HG03575 (cell line): ENCODE measurements around the gene TRAPPC14.
"Not testable (repeated sequence)": the region's sequence is repeated elsewhere in the genome, so short reads cannot be mapped to it uniquely, and the experiment has no call there.

ENCODE experiments used
- ATAC-seq: cut with Tn5 transposase; IDR thresholded peaks from one replicate; pipeline ENCODE4 v1.9.1; 2021; ENCODE audit not compliant: unreplicated experiment, insufficient number of reproducible peaks, low FRiP score; ENCODE audit errors: extremely low read depth

Gene TRAPPC14

DNA sequence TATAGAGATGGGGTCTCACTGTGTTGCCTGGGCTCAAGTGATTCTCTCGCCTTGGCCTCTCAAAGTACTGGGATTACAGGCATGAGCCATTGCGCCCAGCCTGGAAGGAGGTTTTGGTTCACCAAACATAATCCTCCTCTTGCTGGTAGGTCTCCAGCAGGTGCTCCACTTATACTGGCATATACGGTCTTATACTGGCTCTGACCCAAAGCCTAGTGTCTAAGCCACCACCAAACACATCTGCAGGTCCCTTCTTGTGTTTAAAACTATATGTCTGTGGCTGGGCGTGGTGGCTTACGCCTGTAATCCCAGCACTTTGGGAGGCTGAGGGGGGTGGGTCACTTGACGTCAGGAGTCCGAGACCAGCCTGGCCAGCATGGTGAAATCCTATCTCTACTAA, 26.4 kb downstream of the TRAPPC14 start:
- no peak for ATAC-seq

DNA sequence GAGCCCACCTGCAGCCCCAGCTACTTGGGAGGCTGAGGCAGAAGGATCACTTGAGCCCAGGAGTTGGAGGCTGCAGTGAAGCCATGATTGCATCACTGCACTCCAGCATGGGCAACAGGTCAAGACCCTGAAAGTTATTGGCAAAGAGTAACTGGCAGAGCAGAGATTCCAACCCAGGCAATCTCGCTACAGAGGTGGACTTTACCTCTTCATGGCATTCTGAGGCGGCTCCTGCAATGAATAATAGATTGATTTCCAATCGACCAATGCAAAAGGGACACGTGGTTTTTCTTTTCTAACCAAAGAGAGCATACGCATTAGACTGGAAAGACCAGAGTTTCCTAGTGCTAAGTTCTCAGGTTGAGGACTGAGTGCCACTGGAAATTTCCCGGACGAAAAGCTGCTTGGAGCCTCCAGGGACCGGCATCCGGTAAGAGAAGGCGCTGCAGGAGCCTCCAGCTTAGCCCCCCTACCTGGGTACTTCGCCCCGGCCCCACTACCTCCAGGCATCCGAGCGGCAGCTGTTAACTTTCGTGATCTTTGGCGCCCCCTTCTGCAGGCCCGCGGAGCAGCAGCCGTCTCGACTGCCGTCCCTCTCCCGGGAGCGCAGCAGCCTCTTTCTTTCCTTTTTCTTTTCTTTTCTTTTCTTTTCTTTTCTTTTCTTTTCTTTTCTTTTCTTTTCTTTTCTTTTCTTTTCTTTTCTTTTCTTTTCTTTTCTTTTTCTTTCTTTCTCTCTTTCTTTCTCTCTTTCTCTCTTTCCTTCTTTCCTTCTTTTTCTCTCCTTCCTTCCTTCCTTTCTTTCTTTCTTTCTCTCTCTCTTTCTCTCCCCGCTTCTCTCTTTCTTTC, 27.7 kb downstream of the TRAPPC14 start:
- ATAC-seq = no peak

DNA sequence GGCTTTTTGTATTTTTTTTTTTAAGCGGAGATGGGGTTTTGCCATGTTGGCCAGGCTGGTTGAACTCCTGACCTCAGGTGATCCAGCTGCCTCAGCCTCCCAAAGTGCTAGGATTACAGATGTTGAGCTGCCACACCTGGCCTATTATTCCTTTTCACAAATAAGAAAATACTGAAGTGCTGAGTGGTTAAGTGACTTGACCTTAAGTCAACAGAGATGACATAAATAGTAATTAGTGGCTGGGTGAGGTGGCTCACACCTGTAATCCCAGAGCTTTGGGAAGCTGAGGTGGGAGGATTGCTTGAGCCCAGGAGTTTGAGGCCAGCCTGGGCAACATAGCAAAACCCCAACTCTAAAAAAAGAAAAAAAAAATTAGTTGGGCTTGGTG, 28.3 kb downstream of the TRAPPC14 start:
- not testable (repeated sequence) for ATAC-seq

DNA sequence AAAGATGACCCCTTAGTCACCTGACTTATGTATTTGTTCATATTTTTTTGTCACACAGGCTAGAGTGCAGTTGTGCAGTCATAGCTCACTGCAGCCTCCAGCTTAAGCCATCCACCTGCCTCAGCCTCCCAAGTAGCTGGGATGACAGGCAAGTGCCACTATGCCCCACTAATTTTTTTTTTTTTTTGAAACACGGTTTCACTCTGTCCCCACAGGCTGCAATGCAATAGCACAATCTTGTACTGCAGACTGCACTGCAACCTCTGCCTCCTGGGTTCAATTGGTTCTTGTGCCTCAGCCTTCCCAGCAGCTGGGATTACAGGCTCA, 29.9 kb downstream of the TRAPPC14 start:
- ATAC-seq = no peak

DNA sequence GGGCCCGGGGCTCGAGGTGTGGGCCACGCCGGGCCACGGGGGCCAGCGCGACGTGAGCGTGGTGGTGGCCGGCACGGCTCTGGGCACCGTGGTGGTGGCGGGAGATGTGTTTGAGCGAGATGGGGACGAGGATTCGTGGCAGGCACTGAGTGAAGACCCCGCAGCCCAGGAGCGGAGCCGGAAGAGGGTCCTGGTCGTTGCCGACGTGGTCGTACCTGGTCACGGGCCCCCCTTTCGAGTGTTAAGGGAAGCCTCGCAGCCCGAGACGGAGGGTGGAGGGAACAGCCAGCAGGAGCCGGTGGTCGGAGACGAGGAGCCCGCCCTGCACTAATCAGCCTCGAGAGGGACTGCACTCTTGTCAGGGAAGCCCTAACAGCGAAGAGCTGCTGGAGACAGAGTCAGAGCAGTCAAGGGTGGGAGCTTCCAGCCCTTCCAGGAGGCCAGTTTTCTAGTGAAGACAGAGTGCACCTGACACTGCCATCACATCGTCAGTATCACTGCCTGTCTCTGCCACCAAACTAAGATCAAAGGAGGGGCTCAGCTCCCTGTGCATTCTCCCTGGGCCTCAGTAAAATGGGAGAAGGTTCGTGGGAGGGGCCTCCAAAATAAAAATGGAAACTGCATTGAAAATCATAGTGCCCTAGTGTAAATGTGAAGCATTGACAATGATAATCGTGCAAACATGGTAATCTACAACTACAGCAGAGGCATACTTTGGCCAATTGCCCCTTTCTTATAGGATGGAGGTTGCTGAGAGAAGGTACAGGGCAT, 30.5 kb downstream of the TRAPPC14 start:
- no peak for ATAC-seq

DNA sequence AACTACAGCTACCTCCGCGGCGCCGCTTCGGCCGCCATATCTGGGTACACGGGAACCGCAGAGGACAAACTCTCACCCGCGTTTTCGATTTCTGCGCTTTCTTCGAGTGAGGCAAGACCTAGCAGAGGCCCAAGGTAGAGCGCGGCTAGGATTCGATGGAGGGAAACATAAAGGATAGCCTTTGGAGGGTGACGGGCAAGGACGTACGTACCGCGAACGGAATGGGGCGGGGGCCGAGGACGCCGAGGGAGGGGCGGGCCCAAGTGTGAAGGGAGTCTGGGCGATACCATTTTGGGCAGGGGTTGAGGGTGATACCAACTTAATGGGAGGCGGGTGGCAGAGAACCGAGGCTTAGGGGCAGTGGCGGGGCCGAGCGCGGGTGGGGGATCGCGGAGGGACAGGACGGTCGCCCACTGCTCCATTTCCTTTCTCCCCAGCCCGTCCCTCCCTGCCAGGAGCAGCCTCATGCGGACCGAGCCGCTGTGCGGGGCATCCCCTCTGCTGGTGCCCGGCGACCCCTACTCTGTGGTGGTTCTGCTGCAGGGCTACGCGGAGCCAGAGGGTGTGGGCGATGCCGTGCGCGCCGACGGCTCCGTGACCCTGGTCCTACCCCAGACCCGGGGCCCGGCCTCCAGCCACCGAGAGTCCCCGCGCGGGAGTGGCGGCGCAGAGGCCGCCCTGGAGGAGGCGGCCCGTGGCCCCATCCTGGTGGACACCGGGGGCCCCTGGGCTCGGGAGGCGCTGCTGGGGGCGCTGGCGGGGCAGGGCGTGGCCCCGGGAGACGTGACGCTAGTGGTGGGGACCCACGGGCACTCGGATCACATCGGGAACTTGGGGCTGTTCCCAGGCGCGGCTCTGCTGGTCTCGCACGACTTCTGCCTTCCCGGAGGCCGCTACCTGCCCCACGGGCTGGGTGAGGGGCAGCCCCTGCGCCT, 31.3 kb downstream of the TRAPPC14 start, which contains the start of gene MBLAC1:
Gene MBLAC1, plus strand, starts transcription at position 37 of the 935 bp plus-strand sequence. Its CDS starts 429 bp downstream, at position 466.
- no peak for ATAC-seq

DNA sequence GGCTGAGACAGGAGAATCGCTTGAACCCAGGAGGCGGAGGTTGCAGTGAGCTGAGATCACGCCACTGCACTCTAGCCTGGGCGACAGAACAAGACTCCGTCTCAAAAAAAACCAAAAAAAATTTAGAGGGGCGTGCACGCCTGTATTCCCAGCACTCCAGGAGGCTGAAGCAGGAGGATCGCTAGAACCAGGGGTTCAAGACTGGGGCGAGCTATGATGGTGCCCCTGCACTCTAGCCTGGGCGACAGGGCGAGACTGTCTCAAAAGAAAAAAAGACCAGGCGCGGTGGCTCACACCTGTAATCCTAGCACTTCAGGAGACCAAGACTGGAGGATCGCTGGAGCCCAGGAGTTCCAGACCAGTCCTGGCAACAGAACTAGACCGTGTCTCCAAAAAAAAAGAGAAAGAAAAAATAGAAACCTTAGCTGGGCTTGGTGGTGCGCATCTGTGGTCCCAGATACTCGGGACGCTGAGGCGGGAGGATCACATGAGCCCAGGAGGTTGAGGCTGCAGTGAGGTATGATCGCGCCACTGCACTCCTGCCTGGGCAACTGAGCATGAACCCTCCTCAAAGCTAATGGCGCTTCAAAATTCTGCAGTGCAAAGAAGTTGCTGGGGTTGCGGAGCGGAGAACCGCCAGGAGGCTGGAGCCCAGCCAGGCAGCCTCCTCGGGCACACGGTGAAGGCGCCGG, 32.1 kb downstream of the TRAPPC14 start:
- ATAC-seq = no peak

DNA sequence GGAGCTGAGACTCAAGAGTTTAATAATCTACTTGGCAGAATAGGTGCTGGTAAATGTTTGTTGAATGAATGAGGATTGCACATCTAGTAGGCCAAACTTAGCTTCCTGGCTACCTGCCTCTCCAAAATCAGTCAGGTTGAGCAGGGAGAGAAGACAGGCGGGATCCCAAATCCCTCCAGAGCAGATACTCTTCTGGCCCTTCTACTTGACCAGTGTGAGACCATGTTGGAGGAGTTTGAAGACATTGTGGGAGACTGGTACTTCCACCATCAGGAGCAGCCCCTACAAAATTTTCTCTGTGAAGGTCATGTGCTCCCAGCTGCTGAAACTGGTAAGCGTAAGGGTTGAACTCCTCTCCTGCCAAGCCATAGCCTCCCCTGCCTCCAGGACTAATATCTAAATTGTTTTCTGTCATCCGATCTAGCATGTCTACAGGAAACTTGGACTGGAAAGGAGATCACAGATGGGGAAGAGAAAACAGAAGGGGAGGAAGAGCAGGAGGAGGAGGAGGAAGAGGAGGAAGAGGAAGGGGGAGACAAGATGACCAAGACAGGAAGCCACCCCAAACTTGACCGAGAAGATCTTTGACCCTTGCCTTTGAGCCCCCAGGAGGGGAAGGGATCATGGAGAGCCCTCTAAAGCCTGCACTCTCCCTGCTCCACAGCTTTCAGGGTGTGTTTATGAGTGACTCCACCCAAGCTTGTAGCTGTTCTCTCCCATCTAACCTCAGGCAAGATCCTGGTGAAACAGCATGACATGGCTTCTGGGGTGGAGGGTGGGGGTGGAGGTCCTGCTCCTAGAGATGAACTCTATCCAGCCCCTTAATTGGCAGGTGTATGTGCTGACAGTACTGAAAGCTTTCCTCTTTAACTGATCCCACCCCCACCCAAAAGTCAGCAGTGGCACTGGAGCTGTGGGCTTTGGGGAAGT, 34.0 kb downstream of the TRAPPC14 start:
- ATAC-seq = no peak

DNA sequence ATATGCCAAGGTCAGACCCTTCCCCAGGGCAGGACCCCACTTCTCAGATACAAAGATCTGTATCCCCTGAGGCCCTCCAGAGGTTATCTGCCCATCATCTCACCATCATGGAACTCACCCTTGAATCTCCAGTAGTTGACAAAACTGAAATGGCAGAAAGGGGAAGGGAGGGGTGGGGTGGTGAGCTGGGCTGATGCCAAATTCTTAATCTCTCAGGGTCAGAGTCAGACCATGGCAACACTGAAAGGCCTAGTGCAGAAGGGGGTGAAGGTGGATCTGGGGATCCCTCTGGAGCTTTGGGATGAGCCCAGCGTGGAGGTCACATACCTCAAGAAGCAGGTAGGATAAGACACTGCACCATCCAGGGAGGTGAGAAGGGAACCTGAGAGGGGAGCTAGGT, 36.0 kb downstream of the TRAPPC14 start:
- ATAC-seq = no peak

DNA sequence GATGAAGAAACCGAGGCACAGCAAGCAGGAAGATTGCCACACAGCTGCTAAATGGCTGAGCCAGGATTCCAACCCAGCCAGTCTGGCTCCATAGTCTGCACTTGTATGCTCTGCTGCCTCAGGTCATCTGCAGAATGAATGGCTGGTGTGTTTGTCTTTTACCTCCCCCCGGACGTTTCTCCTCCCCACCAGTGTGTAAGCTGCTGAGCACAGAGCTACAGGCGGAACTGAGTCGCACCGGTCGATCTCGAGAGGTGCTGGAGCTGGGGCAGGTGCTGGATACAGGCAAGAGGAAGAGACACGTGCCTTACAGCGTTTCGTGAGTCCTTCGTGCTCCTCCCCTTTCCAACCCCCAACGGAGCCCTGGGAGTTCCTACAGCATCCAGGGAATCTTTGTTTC, 36.5 kb downstream of the TRAPPC14 start:
- ATAC-seq = no peak

DNA sequence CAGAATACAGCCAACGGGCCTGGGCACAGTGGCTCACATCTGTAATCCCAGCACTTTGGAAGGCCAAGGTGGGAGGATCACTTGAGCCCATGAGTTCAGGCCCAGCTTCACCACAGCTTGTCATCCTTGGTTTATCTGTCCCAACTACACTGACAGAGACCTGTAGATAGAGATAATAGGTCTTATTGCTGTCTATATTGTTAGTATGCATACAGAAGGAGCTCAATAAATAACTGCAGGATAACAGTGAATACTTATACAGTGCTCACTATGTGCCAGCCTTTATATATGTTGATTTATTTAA, 37.8 kb downstream of the TRAPPC14 start:
- no peak for ATAC-seq

DNA sequence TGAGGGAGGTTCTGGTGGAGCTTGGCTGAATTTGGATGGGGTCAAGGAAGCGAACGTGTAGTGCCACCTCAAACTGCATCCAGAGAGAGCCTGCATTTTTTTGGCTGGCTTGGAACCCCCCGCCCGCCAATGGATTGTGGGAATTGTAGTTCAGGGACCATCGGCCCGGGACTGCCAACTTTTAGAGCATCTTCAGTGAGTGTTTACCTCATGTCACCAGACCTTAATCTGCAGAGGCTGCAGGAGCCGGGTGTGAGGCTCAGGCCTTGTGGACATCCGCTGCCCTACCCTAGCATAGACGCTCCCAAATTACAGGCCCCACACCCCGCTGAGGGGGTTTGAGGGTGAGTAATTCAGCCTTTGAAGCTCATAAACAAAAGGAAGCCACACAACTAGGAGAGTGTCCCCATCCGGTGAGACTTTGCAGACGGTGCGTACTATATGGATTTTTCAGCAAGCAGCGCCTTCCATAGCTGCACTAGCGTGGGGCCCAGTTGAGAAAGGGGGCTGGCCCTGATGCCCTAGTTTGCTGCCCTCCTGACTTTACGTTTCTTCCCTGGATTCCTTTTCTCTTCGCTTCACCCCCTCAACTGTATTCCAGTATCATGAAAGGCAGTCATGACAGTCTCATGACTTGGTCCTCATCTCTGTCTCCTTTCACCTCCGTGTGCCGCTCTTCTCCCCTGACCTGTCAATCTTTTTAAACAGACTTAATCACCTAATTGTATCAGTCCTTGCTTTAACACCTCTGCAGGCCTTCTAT, 38.4 kb downstream of the TRAPPC14 start:
- ATAC-seq = no peak

DNA sequence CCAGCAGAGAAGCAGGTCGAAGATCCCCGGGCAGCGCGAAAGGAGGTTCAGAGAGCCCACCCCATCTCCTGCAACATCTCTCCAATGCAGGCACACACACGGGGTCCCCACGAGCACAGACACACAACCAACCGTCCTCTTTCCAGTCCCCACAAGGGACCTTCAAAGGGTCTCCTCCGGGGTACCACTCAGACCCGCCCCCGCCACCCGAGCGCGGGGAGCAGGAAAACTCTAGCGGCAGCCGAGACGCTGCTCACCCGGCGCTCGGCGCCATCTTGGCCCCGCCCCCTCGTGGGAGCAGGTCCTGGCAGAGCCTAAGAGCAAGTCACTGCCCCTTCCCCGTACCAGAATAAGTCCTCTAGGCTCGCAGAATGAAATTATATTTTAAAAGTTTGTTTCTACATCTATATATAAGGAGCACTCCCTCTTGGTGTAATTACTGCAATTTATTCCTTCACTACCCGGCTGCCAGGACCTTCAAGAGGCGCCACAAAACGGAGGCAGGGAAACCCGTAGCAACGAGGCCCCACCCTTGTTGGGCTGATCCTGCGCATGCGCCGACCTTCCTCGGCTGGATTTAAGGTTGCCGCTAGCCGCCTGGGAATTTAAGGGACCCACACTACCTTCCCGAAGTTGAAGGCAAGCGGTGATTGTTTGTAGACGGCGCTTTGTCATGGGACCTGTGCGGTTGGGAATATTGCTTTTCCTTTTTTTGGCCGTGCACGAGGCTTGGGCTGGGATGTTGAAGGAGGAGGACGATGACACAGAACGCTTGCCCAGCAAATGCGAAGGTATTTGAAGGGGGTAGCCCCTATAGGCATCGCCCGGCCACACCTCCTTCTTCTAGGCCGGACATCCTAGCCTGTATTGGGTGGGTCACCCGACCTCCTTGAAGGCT, 39.2 kb downstream of the TRAPPC14 start, which contains the start of the genes CNPY4 and TAF6:
Gene CNPY4, plus strand, starts transcription at position 563 of the 898 bp plus-strand sequence. Its CDS starts 111 bp downstream, at position 674.
Gene TAF6, minus strand, starts transcription at position 287 of the 898 bp plus-strand sequence. CDS start 5,149 bp downstream, outside the sequence.
- ATAC-seq = no peak

DNA sequence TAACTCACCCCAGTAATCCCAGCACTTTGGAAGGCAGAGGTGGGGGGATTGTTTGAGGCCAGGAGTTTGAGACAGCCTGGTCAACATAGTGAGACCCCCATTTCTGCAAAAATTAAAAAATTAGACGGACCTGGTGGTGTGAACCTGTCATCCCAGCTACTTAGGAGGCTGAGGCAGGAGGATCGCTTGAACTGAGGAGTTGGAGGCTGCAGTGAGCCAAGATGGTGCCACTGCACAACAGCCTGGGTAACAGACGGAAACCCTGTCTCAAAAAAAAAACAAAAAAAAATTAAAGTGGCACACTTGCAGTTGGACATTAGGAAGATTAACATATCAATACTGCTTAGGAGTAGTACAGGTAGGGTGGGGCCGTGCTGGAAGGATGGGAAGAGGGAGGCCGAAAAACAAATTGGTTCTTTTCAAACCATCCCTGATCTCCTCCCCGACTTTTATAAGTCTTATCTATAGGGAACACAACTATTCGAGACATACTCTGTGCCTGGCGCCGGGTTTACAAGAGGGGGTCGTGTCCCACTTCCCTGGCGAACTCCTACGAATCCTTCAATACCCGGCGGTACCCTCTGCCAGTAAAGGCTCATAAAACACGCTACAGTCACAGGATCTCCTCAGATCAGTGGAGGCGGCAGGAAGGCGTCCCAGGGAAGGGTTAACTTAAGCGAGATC, 40.0 kb downstream of the TRAPPC14 start:
- no peak for ATAC-seq

DNA sequence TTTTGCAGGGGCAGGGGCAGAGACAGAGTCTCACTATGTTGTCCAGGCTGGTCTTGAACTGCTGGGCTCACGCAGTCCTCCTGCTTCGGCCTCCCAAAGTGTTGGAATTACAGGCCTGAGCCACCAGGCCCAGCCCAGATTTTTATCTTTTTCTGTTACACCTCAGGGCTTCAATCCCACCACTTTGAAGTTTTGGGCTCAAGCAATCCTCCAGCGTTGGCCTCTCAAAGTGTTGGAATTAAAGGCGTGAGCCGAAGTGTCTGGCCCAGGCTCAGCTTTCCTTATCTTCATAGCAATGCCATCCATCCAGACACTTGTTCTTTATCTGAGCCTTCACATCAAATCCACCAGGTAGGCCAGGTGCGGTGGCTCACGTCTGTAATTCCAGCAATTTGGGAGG, 43.5 kb downstream of the TRAPPC14 start:
- ATAC-seq = no peak

DNA sequence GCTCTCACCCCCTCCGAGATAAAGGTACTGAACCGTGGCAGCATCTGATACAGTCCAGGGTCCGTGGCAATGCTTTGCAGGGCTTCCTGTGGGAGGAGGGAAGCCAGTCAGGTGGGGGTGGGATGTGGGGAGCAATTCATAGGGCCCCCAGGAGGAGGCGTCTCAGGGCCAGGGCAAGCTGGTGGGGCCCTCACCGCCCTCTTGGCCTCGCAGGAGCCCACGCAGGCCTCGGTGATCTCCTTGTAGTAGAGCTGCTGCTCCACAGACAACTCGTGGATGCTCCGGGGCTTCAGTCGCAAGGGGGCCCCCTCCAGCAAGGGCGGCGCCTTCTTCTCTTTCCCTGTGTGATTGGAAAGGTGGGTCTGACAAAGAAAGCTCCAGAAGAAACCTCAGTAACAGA, 46.6 kb downstream of the TRAPPC14 start:
- no peak for ATAC-seq
